C4-2B (cell line): Measurements from ENCODE around the gene RPL15.

Experiments
- ZFX ChIP-seq: fragments of 450-650 bp; IDR thresholded peaks from 2 replicates; pipeline ENCODE4 v1.6.1; 2017
- TF ChIP-seq, protein P1 (sequence below): fragments of 450-650 bp; conservative IDR thresholded peaks from 2 replicates; pipeline ENCODE4 v1.5.1; 2017; ENCODE audit warnings: mild to moderate bottlenecking

GRCh38 chr3:23926246-23926645 lies 9.3 kb downstream of the RPL15 start:
- TF ChIP-seq, protein P1, sequence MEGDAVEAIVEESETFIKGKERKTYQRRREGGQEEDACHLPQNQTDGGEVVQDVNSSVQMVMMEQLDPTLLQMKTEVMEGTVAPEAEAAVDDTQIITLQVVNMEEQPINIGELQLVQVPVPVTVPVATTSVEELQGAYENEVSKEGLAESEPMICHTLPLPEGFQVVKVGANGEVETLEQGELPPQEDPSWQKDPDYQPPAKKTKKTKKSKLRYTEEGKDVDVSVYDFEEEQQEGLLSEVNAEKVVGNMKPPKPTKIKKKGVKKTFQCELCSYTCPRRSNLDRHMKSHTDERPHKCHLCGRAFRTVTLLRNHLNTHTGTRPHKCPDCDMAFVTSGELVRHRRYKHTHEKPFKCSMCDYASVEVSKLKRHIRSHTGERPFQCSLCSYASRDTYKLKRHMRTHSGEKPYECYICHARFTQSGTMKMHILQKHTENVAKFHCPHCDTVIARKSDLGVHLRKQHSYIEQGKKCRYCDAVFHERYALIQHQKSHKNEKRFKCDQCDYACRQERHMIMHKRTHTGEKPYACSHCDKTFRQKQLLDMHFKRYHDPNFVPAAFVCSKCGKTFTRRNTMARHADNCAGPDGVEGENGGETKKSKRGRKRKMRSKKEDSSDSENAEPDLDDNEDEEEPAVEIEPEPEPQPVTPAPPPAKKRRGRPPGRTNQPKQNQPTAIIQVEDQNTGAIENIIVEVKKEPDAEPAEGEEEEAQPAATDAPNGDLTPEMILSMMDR, result no peak
- TF ChIP-seq ZFX, result no peak
